Nasal cavity respiratory epithelium epithelial cell of viscerocranial mucosa (primary cell): ENCODE results near the gene IDH3A. TPM values are rescaled to one million over a fixed set of nuclear protein-coding genes. Genes with fewer than 3 reads are reported as not detected.

Experiments
- total RNA-seq: library from RNA; depleted of rRNA; stranded (reverse); fragments of >200 nt; gene quantifications from 2 replicates; pipeline ENCODE4 v1.2.3, GENCODE V29; 2014

The IDH3A gene
- total RNA-seq: 28.0 and 57.5 TPM in 2 replicates

DNA sequence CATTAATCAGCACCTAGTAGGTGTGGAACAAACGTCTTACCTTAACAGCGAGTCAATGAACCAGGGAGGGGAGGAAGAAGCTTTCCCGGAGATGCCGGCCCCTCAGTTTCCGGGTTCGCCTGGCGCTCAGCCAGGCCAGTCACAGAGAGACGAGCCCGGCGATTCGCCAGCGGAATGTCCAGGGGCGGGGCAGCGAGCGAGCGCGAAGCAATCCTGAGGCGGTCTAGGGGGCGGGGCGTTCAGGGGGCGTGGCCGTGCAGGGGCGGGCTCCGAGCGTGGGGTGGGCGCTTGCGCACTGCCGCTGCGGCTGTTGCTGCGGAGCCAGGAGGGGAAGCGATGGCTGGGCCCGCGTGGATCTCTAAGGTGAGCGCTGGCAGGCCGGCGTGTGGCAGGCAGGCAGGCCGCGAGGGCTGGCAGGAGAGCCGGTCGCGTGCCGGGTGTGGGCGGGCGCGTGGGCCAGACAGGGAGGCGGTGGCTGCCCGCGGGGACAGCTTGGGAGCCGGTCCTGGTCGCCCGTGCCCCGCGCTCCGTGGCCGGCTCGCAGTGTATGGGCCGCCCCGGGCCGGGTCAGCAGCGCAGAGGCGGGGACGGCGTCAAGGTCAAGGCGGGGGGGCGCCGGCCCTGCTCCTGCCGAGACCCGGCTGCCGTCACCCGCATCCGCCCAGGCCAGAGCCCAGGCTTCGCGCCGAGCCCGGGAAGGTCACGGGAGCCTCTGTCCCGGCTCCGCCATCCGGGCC, at the start of gene IDH3A:
IDH3A (plus strand) TSS at position 295 of the 737 bp plus-strand sequence; CDS start at position 337, 42 bp downstream.

DNA sequence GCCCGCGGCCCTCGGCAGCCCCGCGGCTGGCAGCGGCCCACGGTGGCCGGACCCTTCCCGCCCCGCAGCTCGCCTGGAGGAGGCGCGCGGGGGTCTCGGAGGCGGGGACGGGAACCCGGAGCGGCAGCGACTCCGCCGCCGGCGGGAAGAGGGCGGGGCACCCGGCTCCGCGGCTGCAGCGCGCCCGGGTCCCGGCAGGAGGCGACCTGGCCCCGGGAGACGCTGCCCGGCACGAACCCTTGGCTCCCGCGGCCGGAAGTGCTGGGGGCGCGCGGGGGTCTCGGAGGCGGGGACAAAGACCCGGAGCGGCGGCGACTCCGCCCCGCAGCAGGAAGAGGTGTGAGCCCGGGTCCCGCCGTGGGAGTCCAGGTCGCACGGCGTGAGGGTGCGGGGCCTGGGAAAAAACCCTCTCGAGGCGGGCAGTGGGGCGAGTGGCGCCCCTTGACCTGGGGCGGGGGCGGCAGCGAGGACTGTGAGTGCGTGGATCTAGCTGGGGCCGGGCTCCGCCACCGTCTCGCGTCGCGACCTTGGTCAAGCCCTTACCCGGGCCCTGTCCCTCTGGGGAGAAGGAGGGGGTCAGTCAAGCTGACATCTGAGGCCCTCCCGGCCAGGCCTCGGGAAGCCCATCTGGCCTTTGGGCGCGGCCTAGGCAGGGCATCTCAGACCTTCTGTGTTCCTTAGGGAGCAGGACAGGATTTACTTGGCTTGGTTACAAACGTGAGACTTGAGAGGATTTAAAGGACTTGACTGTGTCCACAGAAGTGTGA, 17.7 kb upstream of the IDH3A start, which contains the start of gene CIB2:
CIB2 (minus strand) TSS at position 151 of the 767 bp plus-strand sequence. CDS start 230 bp downstream, outside the sequence.

Other genes starting within 250 kb of the IDH3A start
- gene TBC1D2B, start 71.7 kb upstream of the IDH3A start, total RNA-seq: 13.3 and 43.2 TPM in 2 replicates
- gene SH2D7, start 56.8 kb upstream of the IDH3A start, total RNA-seq: not detected in 2 replicates
- 1.4 and 5.6 TPM in 2 replicates for gene CIB2, start 17.9 kb upstream of the IDH3A start, total RNA-seq
- gene ACSBG1, start 85.2 kb downstream of the IDH3A start, total RNA-seq: not detected in 2 replicates
- 5.8 and 17.3 TPM in 2 replicates for gene DNAJA4, start 115.2 kb downstream of the IDH3A start, total RNA-seq
- 41.4 and 53.3 TPM in 2 replicates for gene SKIC8, start 150.2 kb downstream of the IDH3A start, total RNA-seq
- gene CRABP1, start 191.0 kb downstream of the IDH3A start, total RNA-seq: not detected in 2 replicates